Inferior parietal cortex (tissue), 1 donor: Measurements from ENCODE around the gene GTF2A1.
"Not testable (repeated sequence)": the region's sequence is repeated elsewhere in the genome, so short reads cannot be mapped to it uniquely, and the experiment has no call there.

ENCODE experiments used
- DNase-seq: peaks from one replicate; pipeline ENCODE4 v3.0.0-alpha.2; 2016; ENCODE audit errors: extremely low spot score

GTF2A1 gene

GRCh38 chr14:81233615-81234014 is 12.9 kb upstream of the GTF2A1 start:
- DNase-seq = no peak

DNA sequence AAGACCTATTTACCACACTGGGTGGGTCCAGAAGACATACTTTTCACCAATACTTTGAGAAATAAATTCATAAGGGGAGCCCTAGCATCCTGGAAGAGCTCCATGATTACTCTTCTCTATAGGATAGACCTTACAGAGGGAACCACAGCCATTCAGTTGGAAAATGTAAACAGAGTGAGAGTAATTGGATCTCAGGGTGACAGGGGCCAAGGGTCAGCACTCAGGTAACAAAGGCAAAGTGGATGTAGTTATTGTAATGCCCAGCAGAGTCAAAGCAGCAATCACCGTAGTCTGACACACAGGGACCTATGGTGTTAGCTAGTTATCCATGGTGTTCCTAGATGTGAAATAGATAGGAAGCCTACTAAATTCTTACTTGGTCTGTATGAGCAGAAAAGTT is 10.8 kb upstream of the GTF2A1 start:
- no peak for DNase-seq

DNA sequence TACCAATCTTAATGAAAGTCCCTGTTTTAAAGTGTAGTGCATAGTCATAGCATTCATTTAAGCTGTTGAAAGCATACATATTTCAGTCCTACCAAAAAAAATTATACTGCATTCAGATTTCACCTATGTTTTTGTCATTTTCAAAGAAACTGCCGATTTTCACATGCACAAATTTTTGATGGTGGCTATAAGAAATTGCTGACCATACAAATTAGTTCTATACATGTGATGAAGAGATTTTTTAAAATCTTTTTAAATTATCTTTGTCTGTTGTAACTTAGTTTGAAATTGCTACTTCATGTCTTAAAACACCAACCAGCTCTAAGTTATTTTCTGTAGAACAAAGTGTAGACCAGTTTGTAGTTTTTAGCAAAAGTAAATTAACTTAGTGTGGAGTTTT is 3.5 kb upstream of the GTF2A1 start:
- DNase-seq = no peak

- DNase-seq = not testable (repeated sequence)
Observed at GRCh38 chr14:81223788-81224187, 3.0 kb upstream of the GTF2A1 start.

DNA sequence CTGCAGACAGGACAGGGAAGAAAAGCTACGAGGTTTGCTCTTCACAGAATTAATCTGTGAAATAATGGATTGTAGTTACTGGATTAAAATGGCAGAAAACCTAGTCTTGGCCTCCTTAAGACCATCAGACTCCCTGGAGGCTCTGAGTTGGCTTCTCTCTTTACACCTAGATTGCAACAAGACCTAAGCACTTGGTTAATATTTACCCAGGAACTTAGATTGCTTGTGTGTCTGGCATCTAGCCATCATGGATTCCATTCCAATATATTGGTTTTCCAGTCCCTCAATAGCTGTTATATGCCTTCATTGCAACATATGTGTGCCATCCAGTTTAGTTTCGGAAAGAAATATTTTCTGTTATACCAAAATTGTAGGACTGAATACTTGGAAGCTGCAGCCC is 1.9 kb upstream of the GTF2A1 start:
- DNase-seq = no peak

DNA sequence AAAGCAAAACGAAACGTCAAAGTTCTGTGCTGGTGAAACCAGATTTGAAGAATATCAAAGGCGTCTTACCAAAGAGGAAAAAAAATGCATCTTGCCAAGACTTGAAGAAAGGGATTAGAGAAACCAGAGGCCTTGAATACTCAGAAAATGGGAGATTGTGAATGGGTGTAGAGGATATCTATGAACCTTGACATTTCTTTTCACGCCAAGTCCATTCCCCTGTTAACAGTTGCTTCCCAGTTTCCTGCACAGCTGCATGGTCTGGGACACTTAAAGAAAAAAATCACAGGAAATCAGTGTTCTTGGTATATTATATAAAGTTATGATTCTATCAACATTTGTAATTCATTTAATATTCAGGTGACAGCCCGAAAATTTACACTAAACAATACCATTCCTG is 1.4 kb upstream of the GTF2A1 start:
- no peak for DNase-seq

DNA sequence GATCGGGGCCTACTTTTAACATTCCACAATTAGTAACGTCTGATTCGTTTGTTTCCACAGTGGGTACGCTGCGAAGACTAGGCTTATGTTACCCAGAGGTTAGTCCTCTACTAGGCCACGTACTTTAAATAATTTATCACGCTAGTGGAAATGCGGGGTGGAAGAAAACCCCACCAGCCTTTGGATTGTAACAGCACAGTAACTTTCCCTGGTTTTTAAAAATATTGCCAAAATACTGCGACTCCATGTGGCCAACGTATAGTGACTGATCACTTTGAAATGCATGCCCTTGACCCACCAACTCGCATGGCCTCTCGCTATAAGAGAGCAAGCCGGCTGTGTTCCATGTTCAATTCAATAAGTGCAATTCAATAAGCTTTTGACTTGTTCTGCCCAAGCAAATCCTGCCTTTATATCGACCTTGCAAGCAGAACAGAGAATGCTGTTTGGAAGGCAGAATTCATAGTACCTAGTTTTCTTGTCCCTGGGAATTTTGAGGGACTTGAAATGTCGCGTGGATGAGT is 882 bp upstream of the GTF2A1 start:
- peak; percentile 54 for DNase-seq

GRCh38 chr14:81220580-81220829 is 254 bp downstream of the GTF2A1 start:
- DNase-seq = peak; percentile 46

GRCh38 chr14:81219759-81220579 is 790 bp downstream of the GTF2A1 start:
- no peak for DNase-seq

DNA sequence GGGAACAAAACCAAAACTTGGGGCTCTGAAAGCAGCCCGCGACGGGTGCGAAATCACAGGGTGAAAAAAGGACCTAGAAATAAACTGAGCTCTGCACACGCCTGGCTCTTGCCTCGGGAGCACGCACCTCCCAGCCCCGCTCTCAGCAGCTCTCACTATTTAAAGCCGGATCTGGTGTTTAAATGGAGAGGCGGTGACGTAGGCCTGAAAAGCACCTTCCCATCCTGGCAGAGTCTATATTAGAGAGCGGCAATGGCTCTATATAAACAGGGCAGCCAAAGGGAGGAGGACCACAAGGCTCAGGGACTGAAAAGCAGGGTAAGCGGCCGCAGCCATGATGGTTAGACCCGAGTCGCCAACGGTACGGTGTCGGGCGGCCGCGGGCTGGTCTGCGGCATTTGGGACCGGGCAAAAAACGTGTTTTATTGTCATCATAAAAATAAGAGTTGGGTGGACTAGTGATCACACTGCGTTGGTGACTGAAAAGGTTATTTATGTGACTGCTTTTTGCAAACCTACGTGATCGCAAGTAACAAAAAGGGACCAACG is 1.5 kb downstream of the GTF2A1 start:
- peak; percentile 92 for DNase-seq

DNA sequence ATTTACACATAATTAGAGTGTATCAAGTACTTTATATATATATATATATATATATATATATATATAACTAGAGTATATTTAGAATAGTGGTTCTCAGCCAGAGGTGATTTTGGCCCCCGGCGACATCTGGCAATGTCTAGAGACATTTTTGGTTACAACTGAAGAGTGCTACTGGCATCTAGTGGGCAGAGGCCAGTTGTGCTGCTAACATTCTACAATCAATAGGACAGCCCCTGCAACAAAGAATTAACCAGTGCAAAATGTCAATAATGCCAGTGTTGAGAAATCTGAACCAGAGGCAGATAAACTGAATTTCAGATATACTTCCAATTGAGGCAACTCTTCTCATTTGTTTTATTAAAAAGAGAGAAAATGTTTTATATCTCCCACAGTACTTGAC is 8.9 kb downstream of the GTF2A1 start:
- DNase-seq = peak; percentile 71

GRCh38 chr14:81209167-81209836 is 11.5 kb downstream of the GTF2A1 start:
- no peak for DNase-seq

DNA sequence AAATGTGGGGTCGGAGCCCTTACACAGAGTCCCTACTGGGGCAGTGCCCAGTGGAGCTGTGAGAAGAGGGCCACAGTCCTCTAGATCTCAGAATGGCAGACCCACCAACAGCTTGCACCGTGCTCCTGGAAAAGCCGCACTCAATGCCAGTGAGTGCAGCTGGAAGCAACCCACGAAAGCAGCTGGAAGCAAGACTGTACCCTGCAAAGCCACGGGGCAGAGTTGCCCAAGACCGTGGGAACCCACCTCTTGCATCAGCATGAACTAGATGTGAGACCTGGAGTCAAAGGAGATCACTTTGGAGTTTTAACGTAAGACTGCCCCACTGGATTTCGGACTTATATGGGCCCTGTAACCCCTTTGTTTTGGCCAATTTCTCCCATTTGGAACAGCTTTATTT is 12.3 kb downstream of the GTF2A1 start:
- DNase-seq = no peak

- no peak for DNase-seq
Observed at GRCh38 chr14:81206115-81206514, 14.6 kb downstream of the GTF2A1 start.

- no peak for DNase-seq
Observed at GRCh38 chr14:81205639-81206038, 15.1 kb downstream of the GTF2A1 start.

DNA sequence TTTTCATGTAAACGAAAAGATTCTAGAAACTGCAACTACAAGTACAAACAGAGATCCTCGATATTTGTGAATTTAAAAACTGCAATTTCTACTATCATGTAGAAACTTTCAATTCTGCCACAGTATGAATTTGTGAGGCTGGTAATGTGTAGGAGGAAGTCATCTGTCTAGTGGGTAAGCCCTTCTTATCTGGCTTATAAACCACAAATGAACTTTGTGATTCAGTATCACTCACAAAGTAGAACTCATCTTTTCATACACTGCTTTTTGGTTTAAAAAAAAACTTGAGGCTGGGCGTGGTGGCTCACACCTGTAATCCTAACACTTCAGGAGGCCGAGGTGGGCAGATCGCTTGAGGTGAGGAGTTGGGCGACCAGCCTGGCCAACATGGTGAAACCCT is 20.7 kb downstream of the GTF2A1 start:
- no peak for DNase-seq

GRCh38 chr14:81199084-81199483 is 21.7 kb downstream of the GTF2A1 start:
- DNase-seq = no peak

GRCh38 chr14:81198651-81199050 is 22.1 kb downstream of the GTF2A1 start:
- no peak for DNase-seq

GRCh38 chr14:81193924-81194633 is 26.7 kb downstream of the GTF2A1 start:
- no peak for DNase-seq

DNA sequence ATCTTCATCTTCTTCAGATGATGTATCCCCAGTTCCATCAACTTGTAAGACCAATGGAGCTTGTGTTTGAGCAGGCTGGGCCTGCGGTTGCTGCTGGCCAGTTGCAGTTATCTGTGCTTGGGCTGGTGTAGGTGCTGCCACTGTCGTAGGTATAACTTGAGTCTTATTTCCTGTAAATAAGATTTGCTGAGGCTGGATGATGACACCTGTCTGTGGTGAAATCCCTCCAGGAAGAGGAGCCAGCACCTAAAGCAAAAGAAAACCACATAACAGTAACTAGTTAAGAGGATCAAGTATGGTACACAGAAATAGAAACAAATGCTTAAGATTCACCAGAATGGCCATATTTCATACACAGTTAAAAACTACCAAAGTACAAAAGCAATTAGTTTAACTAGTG is 28.2 kb downstream of the GTF2A1 start:
- DNase-seq = no peak

DNA sequence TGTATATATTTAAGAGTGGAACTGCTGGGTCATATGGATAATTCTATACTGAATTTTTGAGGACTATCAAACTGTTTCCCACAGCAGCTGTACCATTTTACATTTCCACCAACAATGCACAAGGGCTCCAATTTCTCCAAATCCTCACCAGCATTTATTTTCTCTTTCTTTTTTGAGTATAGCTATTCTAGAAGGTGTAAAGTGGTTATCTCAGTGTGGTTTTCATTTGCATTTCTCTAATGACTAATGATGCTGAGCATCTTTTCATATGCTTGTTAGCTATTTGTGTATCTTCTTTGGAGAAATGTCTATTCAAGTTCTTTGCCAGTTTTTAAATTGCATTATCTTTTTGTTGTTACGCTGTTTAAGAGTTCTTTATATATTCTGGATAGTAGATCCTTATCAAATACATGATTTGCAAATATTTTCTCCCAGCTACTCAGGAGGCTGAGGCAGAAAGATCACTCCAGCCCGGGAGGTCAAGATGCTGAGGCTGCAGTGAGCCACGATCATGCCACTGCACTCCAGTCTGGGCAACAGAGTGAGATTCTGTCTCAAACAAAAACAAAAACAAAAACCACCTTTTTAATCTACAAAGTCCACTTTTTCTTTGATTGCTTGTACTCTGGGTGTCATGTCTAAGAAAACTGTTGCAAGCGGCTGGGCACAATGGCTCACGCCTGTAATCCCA is 32.8 kb downstream of the GTF2A1 start:
- DNase-seq = no peak

DNA sequence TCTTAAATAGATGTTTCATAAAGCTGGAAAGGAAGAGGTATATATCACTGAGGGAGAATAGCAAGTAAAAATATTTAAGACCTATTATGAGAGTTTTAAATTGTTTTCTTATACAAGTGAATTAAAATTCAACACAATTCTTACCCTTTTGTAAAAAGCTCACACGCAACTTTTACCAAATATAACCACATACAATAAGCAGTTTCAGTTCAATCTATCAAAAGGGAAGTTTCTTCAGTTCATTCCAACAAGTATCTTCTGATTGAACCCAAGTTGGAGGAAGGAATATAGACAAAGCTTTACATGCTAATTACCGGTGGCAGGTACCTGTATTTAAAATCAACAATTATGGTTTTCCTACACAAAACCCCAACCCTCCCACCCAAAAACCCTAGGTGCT is 41.1 kb downstream of the GTF2A1 start:
- DNase-seq = no peak
